Natural killer cell (primary cell): Measurements from ENCODE around the gene BANF1. TPM values are rescaled to one million over a fixed set of nuclear protein-coding genes. Genes with fewer than 3 reads are reported as not detected.

ENCODE experiments used
- ATAC-seq, 3 donors: fragments of 150-1000 bp in 2 of 3; fragments of 200-7000 bp in 1 of 3; cut with Tn5 transposase; 1 replicate in 1 of 3; 2 replicates in 2 of 3; pipeline ENCODE4 v1.10.0; 2021; ENCODE audit warnings: mild to moderate bottlenecking in 2 of 3, moderate library complexity in 2 of 3
- DNase-seq, 2 donors: peaks; one replicate each; pipeline versions ENCODE4 v3.0.0 to v3.0.0-alpha.2; 2013 to 2021; ENCODE audit warnings: mixed read lengths in 1 of 2
- H3K27ac ChIP-seq: one replicate; pipeline ENCODE4 v1.5.1; 2013; ENCODE audit warnings: mild to moderate bottlenecking, low read length
- H3K27me3 ChIP-seq: one replicate; pipeline ENCODE4 v1.6.1; 2013; ENCODE audit warnings: low read length; ENCODE audit not compliant: control insufficient read depth, insufficient read depth
- H3K36me3 ChIP-seq: one replicate; pipeline ENCODE4 v1.6.1; 2013; ENCODE audit warnings: low read length; ENCODE audit not compliant: control insufficient read depth, insufficient read depth
- H3K4me1 ChIP-seq: one replicate; pipeline ENCODE4 v1.6.1; 2013; ENCODE audit warnings: low read length; ENCODE audit not compliant: control insufficient read depth, insufficient read depth
- H3K4me3 ChIP-seq: one replicate; pipeline ENCODE4 v1.5.1; 2013; ENCODE audit warnings: low read length
- H3K9me3 ChIP-seq: one replicate; pipeline ENCODE4 v1.6.1; 2013; ENCODE audit warnings: low read length; ENCODE audit not compliant: control insufficient read depth, insufficient read depth
- H3K27ac Mint-ChIP-seq, 2 donors: one replicate each; pipeline ENCODE4 v1.8.0; 2022; ENCODE audit warnings: mild to moderate bottlenecking in 2 of 2, mixed read lengths in 2 of 2, moderate library complexity in 1 of 2
- H3K27me3 Mint-ChIP-seq, 2 donors: one replicate each; pipeline ENCODE4 v1.8.0; 2022; ENCODE audit warnings: low read depth in 2 of 2, mixed read lengths in 2 of 2
- H3K36me3 Mint-ChIP-seq: one replicate; pipeline ENCODE4 v1.8.0; 2022; ENCODE audit warnings: mixed read lengths
- H3K4me1 Mint-ChIP-seq, 2 donors: one replicate each; pipeline ENCODE4 v1.8.0; 2022; ENCODE audit warnings: mixed read lengths in 2 of 2
- H3K4me3 Mint-ChIP-seq: one replicate; pipeline ENCODE4 v1.8.0; 2022; ENCODE audit warnings: mild to moderate bottlenecking, moderate library complexity, mixed read lengths
- H3K9me3 Mint-ChIP-seq, 2 donors: one replicate each; pipeline ENCODE4 v1.8.0; 2022; ENCODE audit warnings: mixed read lengths in 2 of 2
- CTCF ChIP-seq: fragments of 200-600 bp; IDR thresholded peaks from one replicate; pipeline ENCODE4 v1.8.0; 2022; ENCODE audit warnings: antibody characterized with exemption
- WGBS: methylation state at CpG from one replicate; pipeline ENCODE4 v1.1.7; 2013; ENCODE audit warnings: missing lambda C conversion rate; ENCODE audit not compliant: insufficient coverage; 5-methylcytosine and 5-hydroxymethylcytosine counted together
- intact Hi-C: fragments of 100-400 bp; cut with micrococcal nuclease; formaldehyde crosslinking; loops from one replicate; pipeline ENCODE4 v1.14.2; 2022
- total RNA-seq, 4 donors: library from RNA; stranded (reverse); fragments of 120-200 nt in 1 of 4; gene quantifications; one replicate each; pipeline versions ENCODE4 v1.2.3 to v1.2.4, GENCODE V29; 2013 to 2022

BANF1 gene
- total RNA-seq, 3 donors from 2014 or later (not counting 1 experiment from before 2014, with no cell fraction given), result 87.8 to 107 (median 90.4) TPM

- Mint-ChIP-seq H3K4me1 (no peaks in the 10 kb centered on the region), H3K36me3 (no peaks in the 10 kb centered on the region), H3K27me3 (peaks cover 0 to 8% of the 10 kb centered on the region in 2 donors), H3K27ac (no peak overlapping the region), H3K4me3 (no peak overlapping the region), H3K9me3 (no peaks in the 10 kb centered on the region)
- Histone ChIP-seq H3K9me3 (no peaks in the 10 kb centered on the region), H3K4me1 (no peaks in the 10 kb centered on the region), H3K36me3 (no peaks in the 10 kb centered on the region), H3K27ac (no peak overlapping the region), H3K4me3 (no peak overlapping the region), H3K27me3 (peaks cover 4% of the 10 kb centered on the region)
- no peak for TF ChIP-seq CTCF
- WGBS, result 93% methylated on average over 7 of the region's 8 CpGs
- DNase-seq (no peak), ATAC-seq (no peak)
- intact Hi-C loops, result no loop called here
These were observed 30.8 kb downstream of the BANF1 start for GRCh38 chr11:66032957-66033735.

DNA sequence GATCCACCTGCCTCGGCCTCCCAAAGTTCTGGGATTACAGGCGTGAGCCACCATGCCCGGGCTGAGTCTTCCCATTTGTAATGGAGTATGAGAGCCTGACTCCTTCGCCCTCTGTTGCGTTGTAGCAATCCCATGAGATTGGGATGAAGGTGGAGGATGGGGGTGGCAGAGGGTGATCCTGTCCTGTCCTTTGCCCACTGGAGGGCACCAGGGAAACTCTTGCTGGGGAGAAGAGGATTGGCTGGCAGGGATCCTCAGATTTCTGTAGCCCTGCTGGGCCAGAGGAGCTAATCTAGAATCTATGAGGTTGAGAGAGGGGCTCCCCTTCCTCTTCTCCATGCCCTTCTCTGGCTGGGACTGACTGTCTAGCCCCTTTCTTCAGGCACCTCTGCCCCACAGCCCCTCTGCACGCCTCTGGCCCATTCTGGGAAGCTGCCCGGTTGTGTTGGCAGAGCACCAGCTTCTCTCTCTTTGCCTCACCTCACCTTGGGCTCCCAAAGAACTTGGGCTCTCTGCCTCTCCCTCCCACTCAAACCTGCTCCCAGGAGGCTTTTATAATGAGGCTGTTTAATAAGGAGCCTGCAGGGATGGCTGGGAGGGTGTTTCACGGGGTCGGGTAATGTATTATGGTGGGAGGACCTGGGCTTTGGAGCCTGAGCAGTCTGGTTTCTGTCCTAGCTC lies 33.5 kb downstream of the BANF1 start:
- H3K4me3 ChIP-seq, result no peak overlapping the region
- H3K4me1 ChIP-seq, result no peaks in the 10 kb centered on the region
- DNase-seq (no peak), ATAC-seq (no peak)
- Mint-ChIP-seq H3K27ac (no peak overlapping the region), H3K36me3 (no peaks in the 10 kb centered on the region), H3K4me3 (no peak overlapping the region), H3K9me3 (no peaks in the 10 kb centered on the region), H3K4me1 (no peaks in the 10 kb centered on the region), H3K27me3 (peaks cover 0 to 8% of the 10 kb centered on the region in 2 donors)
- H3K36me3 ChIP-seq, result no peaks in the 10 kb centered on the region
- no peak overlapping the region for H3K27ac ChIP-seq
- no peak for TF ChIP-seq CTCF
- H3K9me3 ChIP-seq, result no peaks in the 10 kb centered on the region
- intact Hi-C loops, result no loop called here
- WGBS, result 85% methylated on average over 9 of the region's 9 CpGs
- H3K27me3 ChIP-seq, result peaks cover 4% of the 10 kb centered on the region

- no peak for DNase-seq
- H3K36me3 Mint-ChIP-seq, result no peaks in the 10 kb centered on the region
- H3K27ac Mint-ChIP-seq, result no peak overlapping the region
- 88% methylated on average over 4 of the region's 5 CpGs for WGBS
- Histone ChIP-seq H3K36me3 (no peaks in the 10 kb centered on the region), H3K27me3 (peaks cover 4% of the 10 kb centered on the region), H3K27ac (no peak overlapping the region), H3K4me1 (no peaks in the 10 kb centered on the region), H3K9me3 (no peaks in the 10 kb centered on the region), H3K4me3 (no peak overlapping the region)
- H3K27me3 Mint-ChIP-seq, result peaks cover 0 to 8% of the 10 kb centered on the region in 2 donors
- H3K9me3 Mint-ChIP-seq, result no peaks in the 10 kb centered on the region
- no peak for TF ChIP-seq CTCF
- H3K4me1 Mint-ChIP-seq, result no peaks in the 10 kb centered on the region
- no peak overlapping the region for H3K4me3 Mint-ChIP-seq
- intact Hi-C loops, result no loop called here
- no peak for ATAC-seq
These were observed 34.0 kb downstream of the BANF1 start for GRCh38 chr11:66036334-66036710.
